Measurements from ENCODE around the gene IPO5. TPM values are rescaled to one million over a fixed set of nuclear protein-coding genes. Genes with fewer than 3 reads are reported as not detected.
A peak's percentile ranks its signal among the peaks of the same experiment; 100 is the strongest.

Gene IPO5
- total RNA-seq, 2 experiments from 2014 or later = 81.8 to 116 TPM

GRCh38 chr13:97975848-97976609, 22.6 kb downstream of the IPO5 start:
- CTCF ChIA-PET (ENCODE audit: unreplicated experiment) = no interaction called here
- peak; percentile 88 for DNase-seq (ENCODE audit: low spot score)
- Histone ChIP-seq H3K9me2 (ENCODE audit: insufficient read depth, low read length) (no peaks in the 10 kb centered on the region), H3K4me3 (ENCODE audit: low read depth, low read length, poor library complexity, severe bottlenecking) (peak overlapping the region; percentile 87), H3K27ac (ENCODE audit: low read depth, low read length, poor library complexity, severe bottlenecking) (peak overlapping the region; percentile 73), H3K36me3 (ENCODE audit: insufficient read depth, low read length) (peaks cover 11% of the 10 kb centered on the region), H3K4me2 (ENCODE audit: low read length) (peak overlapping the region; percentile 95), H4K20me1 (ENCODE audit: insufficient read depth, low read length) (peaks cover 23% of the 10 kb centered on the region), H2AFZ (ENCODE audit: low read length) (peak overlapping the region; percentile 85), H3K79me2 (ENCODE audit: insufficient read depth, low read depth, low read length) (peaks cover 40% of the 10 kb centered on the region), H3K4me1 (ENCODE audit: insufficient read depth, low read length, poor library complexity, severe bottlenecking) (peaks cover 23% of the 10 kb centered on the region), H3K9me3 (ENCODE audit: low read length) (no peaks in the 10 kb centered on the region)
- POLR2A ChIA-PET = interaction anchor here (0.6 kb wide), 1 partner anchor 45 kb away, joined by 3 read pairs; no protein-coding TSS in a partner anchor
- BruUV-seq (replicated peaks) = no TSS peak
- intact Hi-C loops (cut with micrococcal nuclease; ENCODE audit: unreplicated experiment) = loop anchor here (5.0 kb wide), 1 partner anchor 119 kb away; no protein-coding TSS in a partner anchor
- TF ChIP-seq EZH2phosphoT487 (IDR thresholded peaks at IDR 0.05; ENCODE audit: borderline replicate concordance, low read depth, low read length) (no peak), CTCF (conservative IDR thresholded peaks at IDR 0.05; ENCODE audit: low read length) (no peak)

GRCh38 chr13:97976610-97977521, 23.4 kb downstream of the IPO5 start:
- Histone ChIP-seq H3K27ac (ENCODE audit: low read depth, low read length, poor library complexity, severe bottlenecking) (peak overlapping the region; percentile 44), H3K79me2 (ENCODE audit: insufficient read depth, low read depth, low read length) (peaks cover 49% of the 10 kb centered on the region), H3K4me2 (ENCODE audit: low read length) (peak overlapping the region; percentile 93), H3K9me2 (ENCODE audit: insufficient read depth, low read length) (no peaks in the 10 kb centered on the region), H4K20me1 (ENCODE audit: insufficient read depth, low read length) (peaks cover 30% of the 10 kb centered on the region), H2AFZ (ENCODE audit: low read length) (no peak overlapping the region), H3K9me3 (ENCODE audit: low read length) (no peaks in the 10 kb centered on the region), H3K4me1 (ENCODE audit: insufficient read depth, low read length, poor library complexity, severe bottlenecking) (peaks cover 31% of the 10 kb centered on the region), H3K36me3 (ENCODE audit: insufficient read depth, low read length) (peaks cover 20% of the 10 kb centered on the region), H3K4me3 (ENCODE audit: low read depth, low read length, poor library complexity, severe bottlenecking) (peak overlapping the region; percentile 87)
- CTCF ChIA-PET (ENCODE audit: unreplicated experiment) = no interaction called here
- POLR2A ChIA-PET = no interaction called here
- intact Hi-C loops (cut with micrococcal nuclease; ENCODE audit: unreplicated experiment) = loop anchor here (5.0 kb wide), 1 partner anchor 120 kb away; no protein-coding TSS in a partner anchor
- no TSS peak for BruUV-seq (replicated peaks)
- TF ChIP-seq CTCF (conservative IDR thresholded peaks at IDR 0.05; ENCODE audit: low read length) (no peak), EZH2phosphoT487 (IDR thresholded peaks at IDR 0.05; ENCODE audit: borderline replicate concordance, low read depth, low read length) (no peak)
- DNase-seq (ENCODE audit: low spot score) = peak; percentile 8
